Stomach (tissue), 9 donors: ENCODE data around the gene CHST12. TPM values are rescaled to one million over a fixed set of nuclear protein-coding genes. Genes with fewer than 3 reads are reported as not detected.

Experiments
- DNase-seq, 2 donors: peaks; one replicate each; pipeline versions ENCODE4 v3.0.0 to v3.0.0-alpha.2; 2013 to 2019
- H3K27ac ChIP-seq, 5 donors: fragments of 200-600 bp in 4 of 5; sonication (generic) in 4 of 5; one replicate each; pipeline ENCODE4 v1.5.1; 2013 to 2019; ENCODE audit warnings: mild to moderate bottlenecking in 1 of 5, moderate library complexity in 1 of 5
- H3K27me3 ChIP-seq, 3 donors: fragments of 200-600 bp; sonication (generic); one replicate each; pipeline ENCODE4 v1.5.1; 2017 to 2019; ENCODE audit warnings: mixed run types in 1 of 3
- H3K36me3 ChIP-seq, 4 donors: fragments of 200-600 bp; sonication (generic); 1 replicate in 3 of 4; 2 replicates in 1 of 4; pipeline ENCODE4 v1.5.1; 2016 to 2019
- H3K4me1 ChIP-seq, 4 donors: fragments of 200-600 bp; sonication (generic); one replicate each; pipeline ENCODE4 v1.5.1; 2016 to 2019
- H3K4me3 ChIP-seq, 4 donors: fragments of 200-600 bp; sonication (generic) in 3 of 4; one replicate each; pipeline ENCODE4 v1.5.1; 2016 to 2019; ENCODE audit warnings: mild to moderate bottlenecking in 1 of 4
- H3K9me3 ChIP-seq, 4 donors: fragments of 200-600 bp; sonication (generic); one replicate each; pipeline ENCODE4 v1.5.1; 2016 to 2019
- CTCF ChIP-seq, 7 experiments: fragments of 450-650 bp in 4 of 7; fragments of 200-600 bp in 3 of 7; sonication (generic) in 3 of 7; IDR thresholded peaks; one replicate each; pipeline ENCODE4 v1.5.1; 2016 to 2019; ENCODE audit warnings: antibody characterized with exemption in 7 of 7, control low read depth in 2 of 7, mild to moderate bottlenecking in 1 of 7
- EP300 ChIP-seq: sonication (generic); formaldehyde crosslinking; IDR thresholded peaks from one replicate; pipeline ENCODE4 v1.6.1; 2017; ENCODE audit warnings: antibody characterized with exemption
- POLR2A ChIP-seq, 4 donors: fragments of 450-650 bp; IDR thresholded peaks; one replicate each; pipeline ENCODE4 v1.6.1; 2016; ENCODE audit warnings: antibody characterized with exemption in 4 of 4, control low read depth in 2 of 4, mild to moderate bottlenecking in 1 of 4, moderate library complexity in 1 of 4
- POLR2AphosphoS5 ChIP-seq, 3 donors: sonication (generic); formaldehyde crosslinking; IDR thresholded peaks; one replicate each; pipeline ENCODE4 v1.6.1; 2016; ENCODE audit warnings: antibody characterized with exemption in 3 of 3
- WGBS, 5 donors: extraction: QIAGEN DNeasy Blood & Tissue Kit in 3 of 5; methylation state at CpG; one replicate each; pipeline versions ENCODE4 v1.1.5 to v1.1.7; 2013 to 2018; 5-methylcytosine and 5-hydroxymethylcytosine counted together
- intact Hi-C: fragments of 100-400 bp; cut with DNase I; formaldehyde crosslinking; loops from one replicate; pipeline ENCODE4 v1.15.1; 2023; ENCODE audit warnings: low total_unique reads
- polyA plus RNA-seq, 3 donors: library from polyadenylated mRNA; stranded (reverse); fragments of 200-250 nt; gene quantifications; one replicate each; pipeline ENCODE4 v1.2.3, GENCODE V29; 2013
- total RNA-seq, 5 donors: library from RNA; depleted of rRNA; stranded (reverse); fragments of >200 nt; gene quantifications; one replicate each; pipeline versions ENCODE4 v1.1.0 to v1.2.3, GENCODE V29; 2014 to 2016
- donor health status: healthy with polysubstance abuse.
- donor health status: Bipolar disorder and iron deficiency.
- donor health status: healthy.

Gene CHST12
- total and polyA plus RNA-seq, 8 donors: 1.7 to 23.0 (median 6.3) TPM

- Histone ChIP-seq H3K4me1 (peaks cover 0 to 20% (median 12%) of the 10 kb centered on the region in 4 donors), H3K4me3 (no peak overlapping the region), H3K27me3 (peaks cover 0 to 14% (median 0%) of the 10 kb centered on the region in 3 donors), H3K36me3 (no peaks in the 10 kb centered on the region), H3K9me3 (peaks cover 0 to 3% (median 1%) of the 10 kb centered on the region in 4 donors), H3K27ac (peak overlapping the region in 2 of 5 donors; percentile 21 to 42)
- no peak for DNase-seq
- intact Hi-C loops: no loop called here
- 60 to 86% (median 83%) methylated on average over 5 to 8 of the region's 8 CpGs for WGBS, 5 donors
- no peak for TF ChIP-seq CTCF (IDR thresholded peaks at IDR 0.05)
- no peak for TF ChIP-seq EP300
- TF ChIP-seq POLR2A (IDR thresholded peaks at IDR 0.05): no peak
- no peak for TF ChIP-seq POLR2AphosphoS5 (IDR thresholded peaks at IDR 0.05)
Measured at GRCh38 chr7:2488272-2488645, 84.8 kb downstream of the CHST12 start.

GRCh38 chr7:2488681-2489080 lies 85.3 kb downstream of the CHST12 start:
- Histone ChIP-seq H3K9me3 (no peaks in the 10 kb centered on the region), H3K36me3 (no peaks in the 10 kb centered on the region), H3K4me3 (no peak overlapping the region), H3K27ac (peak overlapping the region in 2 of 5 donors; percentile 21 to 42), H3K4me1 (peaks cover 0 to 24% (median 16%) of the 10 kb centered on the region in 4 donors), H3K27me3 (peaks cover 0 to 10% (median 0%) of the 10 kb centered on the region in 3 donors)
- TF ChIP-seq POLR2A (IDR thresholded peaks at IDR 0.05): no peak
- no peak for TF ChIP-seq POLR2AphosphoS5 (IDR thresholded peaks at IDR 0.05)
- TF ChIP-seq EP300: no peak
- TF ChIP-seq CTCF (IDR thresholded peaks at IDR 0.05): no peak
- no peak for DNase-seq
- 34 to 54% (median 48%) methylated on average over 8 to 9 of the region's 9 CpGs for WGBS, 5 donors
- intact Hi-C loops: no loop called here

- DNase-seq: no peak
- TF ChIP-seq CTCF (IDR thresholded peaks at IDR 0.05) (no peak), EP300 (no peak), POLR2AphosphoS5 (IDR thresholded peaks at IDR 0.05) (no peak), POLR2A (IDR thresholded peaks at IDR 0.05) (no peak)
- H3K4me3 ChIP-seq: no peak overlapping the region
- peaks cover 0 to 31% (median 28%) of the 10 kb centered on the region in 4 donors for H3K4me1 ChIP-seq
- H3K9me3 ChIP-seq: no peaks in the 10 kb centered on the region
- intact Hi-C loops: no loop called here
- WGBS, 5 donors: 64 to 79% (median 70%) methylated on average over 13 of the region's 13 CpGs
- H3K27ac ChIP-seq: peak overlapping the region in 3 of 5 donors; percentile 5 to 51 (median 38)
- H3K36me3 ChIP-seq: no peaks in the 10 kb centered on the region
- H3K27me3 ChIP-seq: peaks cover 0 to 12% (median 0%) of the 10 kb centered on the region in 3 donors
Measured at GRCh38 chr7:2490181-2490651, 86.8 kb downstream of the CHST12 start.

- Histone ChIP-seq H3K9me3 (no peaks in the 10 kb centered on the region), H3K27ac (no peak overlapping the region), H3K36me3 (no peaks in the 10 kb centered on the region), H3K4me1 (peaks cover 0 to 31% (median 28%) of the 10 kb centered on the region in 4 donors), H3K27me3 (peaks cover 0 to 28% (median 0%) of the 10 kb centered on the region in 3 donors), H3K4me3 (no peak overlapping the region)
- 93 to 99% (median 96%) methylated on average over 2 of the region's 2 CpGs for WGBS, 5 donors
- DNase-seq: no peak
- TF ChIP-seq CTCF (IDR thresholded peaks at IDR 0.05) (no peak), EP300 (no peak), POLR2A (IDR thresholded peaks at IDR 0.05) (no peak), POLR2AphosphoS5 (IDR thresholded peaks at IDR 0.05) (no peak)
- intact Hi-C loops: no loop called here
Measured at GRCh38 chr7:2492038-2492437, 88.6 kb downstream of the CHST12 start.
